GM18867 (cell line): ENCODE results near the gene TEX22.

ENCODE experiments used
- ATAC-seq: cut with Tn5 transposase; IDR thresholded peaks from one replicate; pipeline ENCODE4 v1.9.1; 2021; ENCODE audit warnings: mild to moderate bottlenecking, moderate library complexity; ENCODE audit not compliant: unreplicated experiment

Gene TEX22

DNA sequence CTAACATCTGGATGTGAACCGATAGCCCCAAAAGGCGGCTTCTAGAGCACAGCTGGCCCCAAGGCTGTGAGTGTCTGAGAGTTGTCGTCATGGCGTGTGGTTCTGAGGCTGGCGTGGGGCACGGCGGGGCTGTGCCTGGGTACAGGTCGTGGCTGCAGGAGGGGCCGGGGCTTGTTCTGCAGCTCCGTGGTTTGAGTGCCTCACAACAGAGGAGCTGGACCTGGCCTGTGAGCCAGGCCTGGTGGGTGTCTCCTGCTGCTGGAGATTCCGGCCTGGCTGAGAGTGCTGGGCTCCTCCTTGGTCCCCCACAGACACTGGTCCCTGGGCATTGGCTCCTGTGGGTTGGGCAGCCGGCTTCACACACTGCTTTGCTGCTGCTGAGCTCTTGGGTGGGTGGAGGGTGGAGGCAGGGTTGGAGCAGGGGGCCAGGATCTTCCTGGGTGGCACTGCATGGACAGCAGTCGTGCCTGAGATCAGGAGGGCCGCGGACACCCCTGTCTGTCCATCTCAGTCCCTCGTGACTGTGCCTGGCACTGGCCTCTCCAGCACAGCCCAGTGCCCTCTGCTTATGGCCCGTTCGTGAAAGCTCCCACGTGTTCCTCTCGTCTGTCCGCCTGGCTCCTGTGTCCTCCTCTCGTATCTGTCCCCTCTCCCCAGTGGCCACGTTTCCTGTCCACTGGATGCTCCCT, 31.8 kb upstream of the TEX22 start:
- no peak for ATAC-seq

DNA sequence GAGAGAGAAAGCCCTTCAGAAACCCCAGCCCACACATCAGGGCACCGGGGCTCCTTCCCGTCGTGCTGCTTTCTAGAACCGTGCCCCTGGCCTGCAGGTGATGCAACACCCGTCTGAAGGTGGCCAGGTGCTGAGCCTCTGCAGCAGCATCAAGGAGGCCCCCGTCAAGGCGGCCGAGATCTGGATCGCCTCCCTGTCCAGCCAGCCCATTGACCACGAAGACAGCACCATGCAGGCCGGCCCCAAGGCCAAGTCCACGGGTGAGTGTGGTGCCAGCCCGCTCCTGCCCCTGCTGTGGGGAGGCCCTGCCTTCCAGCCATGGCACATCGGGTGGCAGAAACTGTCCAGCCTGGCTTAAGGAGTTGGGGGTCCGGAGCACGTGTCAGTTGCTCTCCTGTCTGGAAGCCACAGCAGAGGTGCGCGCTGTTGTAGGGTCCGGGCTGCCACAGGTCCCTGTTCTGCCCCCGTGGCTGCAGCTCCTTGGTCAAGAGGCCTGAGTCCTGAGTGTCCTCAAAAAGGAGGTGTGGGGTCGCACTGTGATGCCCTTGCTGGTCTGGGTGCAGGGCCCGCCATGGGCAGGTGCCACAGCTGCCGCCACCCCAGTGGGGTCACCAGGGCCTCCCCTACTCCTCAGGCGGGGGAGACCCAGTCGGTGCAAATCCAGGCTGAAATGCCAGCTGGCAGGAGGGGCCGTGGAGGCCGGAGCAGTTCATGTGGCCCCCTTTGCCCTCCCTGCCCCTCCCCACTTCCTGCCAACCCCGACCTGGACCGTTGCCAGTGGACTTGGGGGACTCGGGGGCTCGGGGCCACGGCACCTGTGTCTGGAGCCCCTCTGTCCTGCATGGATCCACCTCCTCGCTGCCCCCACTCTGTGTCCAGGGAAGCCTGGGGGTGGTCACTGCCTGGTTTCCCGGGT, 31.0 kb upstream of the TEX22 start:
- no peak for ATAC-seq

DNA sequence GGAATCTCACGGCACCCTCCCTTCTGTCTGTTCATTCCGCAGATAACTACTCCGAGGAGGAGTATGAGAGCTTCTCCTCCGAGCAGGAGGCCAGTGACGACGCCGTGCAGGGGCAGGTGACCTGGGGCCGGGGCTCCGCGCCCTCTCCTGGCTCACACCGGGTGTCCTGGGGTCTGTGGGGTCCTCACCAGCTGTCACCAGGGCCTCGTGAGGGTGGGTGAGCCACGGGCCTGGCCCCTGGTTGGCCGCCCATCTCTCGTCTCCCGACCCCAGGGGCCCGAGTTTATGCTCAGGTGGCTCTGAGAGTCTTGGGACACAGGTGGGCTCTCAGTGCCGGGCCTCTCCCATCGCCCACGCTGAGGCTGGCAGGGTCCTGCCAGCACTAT, 30.3 kb upstream of the TEX22 start:
- ATAC-seq, result no peak

DNA sequence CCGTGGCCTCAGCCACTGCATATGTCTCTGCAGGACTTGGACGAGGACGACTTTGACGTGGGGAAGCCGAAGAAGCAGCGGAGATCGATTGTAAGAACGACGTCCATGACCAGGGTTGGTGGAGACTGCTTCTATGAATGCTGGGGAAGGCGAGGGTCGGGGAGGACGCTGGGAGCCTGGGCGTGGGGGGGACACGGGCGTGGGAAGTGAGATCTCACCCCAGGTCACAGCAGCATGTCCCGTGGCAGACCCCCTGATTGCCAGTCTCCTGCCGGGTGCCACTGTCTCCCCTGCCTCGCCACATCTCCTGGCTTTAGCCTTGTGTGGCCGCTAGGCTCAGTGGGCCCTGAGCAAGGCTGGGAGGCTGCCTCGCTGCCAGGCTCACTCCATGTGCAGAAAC, 29.9 kb upstream of the TEX22 start:
- no peak for ATAC-seq

DNA sequence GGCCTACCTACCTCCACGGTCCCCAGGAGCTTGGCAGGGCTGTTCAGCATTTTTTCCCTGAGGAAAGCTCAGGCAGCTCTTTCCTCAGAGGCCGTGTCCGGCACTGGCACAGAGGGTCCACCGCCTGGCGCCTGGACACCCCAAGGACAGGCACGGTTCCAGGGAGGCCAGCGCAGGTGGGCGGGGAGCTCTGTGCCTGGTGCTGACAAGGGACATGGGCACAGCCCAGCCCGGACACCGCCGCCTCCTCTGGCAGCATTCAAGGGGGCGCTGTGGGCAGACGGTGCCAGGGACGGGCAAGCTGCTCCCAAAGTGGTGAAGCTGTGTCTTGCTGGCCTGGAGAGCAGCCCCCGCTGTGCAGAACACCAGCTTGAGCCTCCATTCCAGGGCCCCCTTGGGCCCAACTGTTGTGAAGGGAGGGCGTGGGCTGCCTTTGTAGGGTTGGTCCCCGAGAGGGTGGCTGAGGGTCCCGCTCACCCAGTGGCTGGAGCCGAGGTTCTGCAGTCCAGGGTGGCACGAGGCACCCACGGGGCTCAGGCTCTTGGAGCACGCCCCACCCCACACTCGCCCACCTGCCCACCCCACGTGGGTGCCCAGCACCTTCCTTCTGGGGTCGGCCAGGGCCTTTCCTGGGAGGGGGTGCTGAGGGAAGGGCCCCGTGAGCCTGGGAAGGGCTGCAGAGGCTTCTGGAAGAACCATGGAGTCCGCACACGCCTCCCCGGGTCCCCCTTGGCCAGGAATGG, 29.3 kb upstream of the TEX22 start:
- no peak for ATAC-seq

DNA sequence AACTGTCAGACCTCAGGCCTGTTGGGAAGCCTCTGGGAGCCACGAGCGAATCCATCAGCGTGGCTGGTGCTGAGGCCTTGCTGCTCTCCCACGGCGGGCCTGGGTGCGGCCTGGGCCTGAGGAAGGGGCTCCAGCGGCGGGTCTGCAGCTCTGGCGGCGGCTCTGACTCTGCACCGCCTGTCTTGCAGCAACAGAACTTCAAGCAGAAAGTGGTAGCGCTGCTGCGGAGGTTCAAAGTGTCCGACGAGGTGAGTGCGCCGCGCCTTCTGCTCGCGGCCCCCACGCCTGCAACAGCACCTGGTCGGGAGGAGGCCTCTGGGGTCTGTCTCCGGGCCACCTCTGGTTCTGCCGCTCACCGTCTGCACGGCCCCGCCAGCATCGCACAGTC, 28.7 kb upstream of the TEX22 start:
- ATAC-seq, result no peak

DNA sequence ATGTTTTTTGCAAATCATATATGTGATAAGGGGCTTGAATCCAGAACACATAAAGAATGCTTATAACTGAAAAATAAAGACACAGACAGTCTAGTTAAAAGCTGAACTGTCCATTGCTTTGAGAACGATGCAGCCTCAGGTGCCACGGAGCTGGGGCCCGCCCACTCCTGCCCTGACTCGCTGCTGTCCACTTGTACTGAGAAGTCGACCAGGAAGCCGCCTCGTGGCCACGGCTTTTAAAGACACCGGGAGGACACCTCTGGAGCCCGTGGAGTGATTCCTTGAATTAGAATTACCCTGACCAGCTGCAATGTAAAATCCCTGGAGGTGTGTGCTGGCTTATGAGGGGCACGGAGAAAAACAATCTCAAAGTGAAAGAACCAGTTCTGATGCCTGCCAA, 23.9 kb upstream of the TEX22 start:
- no peak for ATAC-seq

DNA sequence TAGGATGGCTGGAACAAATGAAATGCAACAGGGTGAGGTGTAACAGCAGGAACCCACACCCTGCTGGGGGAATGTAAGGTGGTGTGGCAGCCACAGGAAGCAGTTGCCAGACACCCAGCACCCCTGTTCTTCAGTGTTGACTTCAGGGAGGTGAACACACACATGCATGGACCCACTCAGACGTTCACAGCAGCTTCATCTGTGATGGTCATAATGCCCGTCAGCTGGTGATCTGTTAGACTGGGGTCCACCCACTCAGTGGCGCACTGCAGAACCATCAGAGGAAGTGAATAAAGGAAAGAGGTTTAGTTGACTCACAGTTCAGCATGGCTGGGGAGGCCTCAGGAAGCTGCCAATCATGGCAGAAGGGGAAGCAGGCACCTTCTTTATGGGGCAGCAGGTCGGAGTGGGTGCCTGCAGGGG, 22.7 kb upstream of the TEX22 start:
- no peak for ATAC-seq

DNA sequence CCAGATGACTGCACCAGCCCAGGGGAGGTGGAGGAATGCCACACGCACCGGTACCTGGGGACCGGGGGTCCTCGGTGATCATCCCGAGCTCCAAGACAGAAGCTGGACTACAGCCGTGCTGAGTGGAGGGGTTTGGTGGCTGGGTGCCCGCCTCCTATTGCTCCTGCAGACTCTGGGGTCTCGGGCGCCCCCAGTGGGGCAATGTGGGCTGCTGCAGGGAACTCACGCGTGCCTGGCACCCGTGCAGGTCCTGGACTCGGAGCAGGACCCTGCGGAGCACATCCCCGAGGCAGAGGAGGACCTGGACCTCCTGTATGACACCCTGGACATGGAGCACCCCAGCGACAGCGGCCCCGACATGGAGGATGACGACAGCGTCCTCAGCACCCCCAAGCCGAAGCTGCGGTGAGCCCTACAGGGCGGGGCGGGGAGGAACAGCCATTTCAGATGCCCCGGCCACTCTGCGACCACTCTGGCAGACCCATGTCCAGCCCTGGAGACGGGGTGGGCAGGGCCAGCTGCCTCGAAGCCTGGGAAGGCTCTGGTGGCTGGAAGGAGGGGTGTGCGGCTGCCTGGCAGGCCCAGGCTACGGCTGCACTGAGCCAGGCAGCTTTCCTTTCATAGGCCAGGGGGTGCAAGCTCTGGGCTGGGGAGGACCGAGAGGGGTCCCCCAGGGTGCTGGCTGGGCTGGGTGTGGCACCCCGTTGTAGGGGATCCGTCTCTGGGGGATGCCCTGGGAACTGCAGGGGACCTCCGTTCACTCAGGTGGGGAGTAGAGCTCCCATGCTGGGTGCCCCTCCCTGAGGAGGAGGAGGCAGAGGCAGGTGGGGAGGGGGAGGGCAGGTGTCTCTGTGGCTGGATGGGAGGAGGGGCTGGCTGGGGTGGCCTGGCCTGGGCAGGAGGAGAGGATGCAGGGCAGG, 21.6 kb upstream of the TEX22 start:
- ATAC-seq, result no peak

DNA sequence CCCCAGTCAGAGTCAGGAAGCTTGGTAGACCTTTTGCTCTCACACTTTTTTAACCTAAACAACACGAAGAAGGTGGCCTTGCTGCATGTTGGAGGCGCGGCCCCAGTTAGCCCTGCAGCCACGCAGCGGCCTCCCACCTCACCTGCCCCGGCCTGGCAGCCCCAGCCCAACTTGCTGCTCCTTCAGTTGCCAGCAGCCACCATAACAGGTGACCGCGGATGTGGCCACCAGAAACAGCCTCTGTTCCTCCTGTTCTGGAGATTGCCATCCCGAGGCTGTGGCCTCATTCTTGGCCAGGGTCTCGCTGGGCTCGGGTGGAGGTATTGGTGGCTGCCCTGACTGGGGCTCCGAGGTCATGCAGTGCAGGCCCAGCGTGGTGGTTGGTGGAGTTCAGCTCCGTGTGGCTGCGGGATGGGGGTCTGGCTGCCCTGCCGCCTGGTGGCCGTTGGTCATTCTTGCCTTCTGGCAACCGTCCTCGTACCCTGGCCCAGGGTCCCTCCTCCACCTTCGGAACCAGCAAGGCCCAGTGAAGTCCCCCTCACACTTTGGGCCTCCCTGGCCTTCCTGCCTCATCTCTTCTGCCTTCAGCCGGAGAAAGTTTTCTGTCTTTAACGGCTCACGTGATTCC, 20.7 kb upstream of the TEX22 start:
- ATAC-seq, result no peak

DNA sequence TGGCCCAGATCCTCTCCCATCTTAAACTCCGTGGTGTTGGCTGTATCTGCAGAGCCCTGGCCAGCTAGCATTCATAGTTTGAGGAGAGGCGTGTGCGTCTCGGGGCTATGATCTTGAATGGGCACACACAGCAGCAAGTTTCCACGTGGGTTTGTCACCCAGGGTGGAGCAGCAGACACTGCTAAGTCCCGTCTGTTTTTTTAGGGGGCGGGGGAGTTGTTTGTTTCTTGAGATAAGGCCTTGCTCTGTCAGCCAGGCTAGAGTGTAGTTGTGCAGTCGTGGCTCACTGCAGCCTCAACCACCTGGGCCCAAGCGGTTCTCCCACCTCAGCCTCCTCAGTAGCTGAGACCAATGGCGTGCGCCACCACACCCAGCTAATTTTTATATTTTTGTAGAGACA, 20.1 kb upstream of the TEX22 start:
- ATAC-seq, result no peak

DNA sequence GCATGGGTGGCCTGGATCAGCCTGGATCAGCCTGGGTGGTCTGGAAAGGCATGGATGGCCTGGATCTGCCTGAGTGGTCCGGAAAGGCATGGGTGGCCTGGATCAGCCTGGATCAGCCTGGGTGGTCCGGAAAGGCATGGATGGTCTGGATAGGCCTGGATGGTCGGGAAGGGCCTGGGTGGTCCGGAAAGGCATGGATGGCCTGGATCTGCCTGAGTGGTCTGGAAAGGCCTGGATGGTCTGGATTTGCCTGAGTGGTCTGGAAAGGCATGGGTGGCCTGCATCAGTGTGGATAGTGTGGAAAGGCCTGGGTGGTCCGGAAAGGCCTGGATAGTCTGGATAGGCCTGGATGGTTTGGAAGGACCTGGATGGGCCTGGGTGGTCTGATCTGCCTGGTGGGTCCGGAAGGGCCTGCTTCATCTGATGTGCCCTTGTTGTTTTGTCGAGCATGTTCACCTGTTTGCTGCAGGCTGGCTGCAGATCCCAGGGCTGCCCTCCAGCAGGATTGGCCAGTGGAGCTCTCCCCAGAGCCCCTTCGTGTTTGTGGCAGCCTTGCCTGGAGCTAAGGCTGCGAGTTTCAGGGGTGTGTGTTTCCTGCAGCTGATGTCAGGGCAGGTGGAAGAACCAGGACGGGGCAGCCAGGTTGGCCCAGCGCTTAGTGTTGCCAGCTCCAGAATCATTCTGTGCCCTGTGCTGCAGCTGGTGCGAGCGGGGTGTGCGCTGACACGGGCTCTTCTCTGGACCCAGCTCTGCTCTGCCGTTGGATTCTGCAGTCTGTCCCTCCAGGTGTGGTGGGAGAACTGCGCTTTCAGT, 19.3 kb upstream of the TEX22 start:
- ATAC-seq, result no peak

DNA sequence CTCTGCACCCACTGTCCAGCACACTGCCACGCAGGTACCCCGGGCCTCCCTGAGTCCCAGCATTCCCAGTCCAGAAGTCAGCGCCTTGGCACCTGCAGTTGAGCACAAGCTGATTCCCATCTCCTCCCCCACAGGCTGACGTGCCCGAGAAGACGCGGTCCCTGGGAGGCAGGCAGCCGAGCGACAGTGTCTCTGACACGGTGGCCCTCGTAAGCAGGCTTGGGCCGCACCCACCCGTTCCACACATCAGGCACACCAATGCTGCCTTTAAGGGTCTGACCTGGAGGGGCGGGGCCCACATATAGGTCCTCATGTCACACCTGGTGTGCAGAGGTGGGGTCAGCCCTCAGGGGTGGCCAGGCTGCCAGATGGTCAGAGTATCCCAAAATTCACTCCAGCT, 18.4 kb upstream of the TEX22 start:
- ATAC-seq, result no peak

DNA sequence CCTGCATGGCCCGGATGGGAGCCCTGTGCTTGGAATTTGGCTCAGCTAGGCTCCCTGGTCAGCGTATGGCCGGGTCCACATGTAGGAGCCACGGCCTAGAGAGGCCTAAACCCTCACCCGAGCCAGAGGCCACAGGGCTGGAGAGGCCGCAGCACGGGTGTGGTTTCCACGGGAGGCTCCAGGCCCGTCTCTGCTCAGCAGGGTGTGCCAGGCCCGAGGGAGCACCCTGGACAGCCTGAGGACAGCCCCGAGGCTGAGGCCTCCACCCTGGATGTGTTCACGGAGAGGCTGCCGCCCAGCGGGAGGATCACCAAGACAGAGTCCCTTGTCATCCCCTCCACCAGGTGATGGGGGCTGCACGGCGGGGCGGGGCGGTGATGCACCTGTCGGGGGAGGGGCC, 17.6 kb upstream of the TEX22 start:
- ATAC-seq, result no peak

DNA sequence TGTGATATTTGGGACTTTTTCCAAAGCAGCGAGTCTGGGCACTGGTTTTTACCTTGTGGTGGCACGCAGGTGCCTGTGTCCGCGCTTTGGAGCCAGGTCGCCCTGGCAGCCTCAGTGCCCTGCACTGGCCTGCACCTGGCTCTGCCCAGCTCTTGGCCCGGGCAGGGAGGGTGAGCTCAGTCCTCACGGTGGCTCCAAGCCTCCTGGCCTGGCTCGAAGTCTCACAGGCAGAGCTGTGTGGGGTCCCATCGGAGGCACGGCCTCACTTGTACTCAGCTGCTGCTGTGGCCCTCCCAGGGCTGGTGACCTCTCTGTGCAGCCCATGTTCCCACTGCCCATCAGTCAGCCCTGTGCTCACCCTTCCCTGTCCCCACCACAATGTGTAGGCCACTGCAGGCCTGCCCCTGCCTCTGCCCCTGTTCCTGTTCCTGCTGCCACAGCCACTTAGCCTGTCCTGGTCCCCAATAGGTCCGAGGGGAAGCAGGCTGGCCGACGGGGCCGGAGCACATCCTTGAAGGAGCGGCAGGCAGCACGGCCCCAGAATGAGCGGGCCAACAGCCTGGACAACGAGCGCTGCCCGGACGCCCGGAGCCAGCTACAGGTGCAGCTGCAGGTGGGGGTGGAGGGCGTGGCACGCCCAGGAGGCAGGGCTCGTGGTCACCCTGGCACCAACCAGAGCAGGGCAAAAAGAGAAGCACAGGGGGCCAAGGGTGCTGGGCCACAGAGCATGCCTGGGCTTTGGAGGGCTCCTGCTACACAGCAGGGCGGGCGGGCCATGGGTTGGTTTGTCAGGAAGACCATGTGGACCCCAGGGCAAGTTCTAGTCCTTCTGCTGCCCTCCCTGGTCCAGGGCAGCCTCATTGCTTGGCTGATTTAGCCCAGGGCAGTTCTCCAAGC, 16.6 kb upstream of the TEX22 start:
- no peak for ATAC-seq

DNA sequence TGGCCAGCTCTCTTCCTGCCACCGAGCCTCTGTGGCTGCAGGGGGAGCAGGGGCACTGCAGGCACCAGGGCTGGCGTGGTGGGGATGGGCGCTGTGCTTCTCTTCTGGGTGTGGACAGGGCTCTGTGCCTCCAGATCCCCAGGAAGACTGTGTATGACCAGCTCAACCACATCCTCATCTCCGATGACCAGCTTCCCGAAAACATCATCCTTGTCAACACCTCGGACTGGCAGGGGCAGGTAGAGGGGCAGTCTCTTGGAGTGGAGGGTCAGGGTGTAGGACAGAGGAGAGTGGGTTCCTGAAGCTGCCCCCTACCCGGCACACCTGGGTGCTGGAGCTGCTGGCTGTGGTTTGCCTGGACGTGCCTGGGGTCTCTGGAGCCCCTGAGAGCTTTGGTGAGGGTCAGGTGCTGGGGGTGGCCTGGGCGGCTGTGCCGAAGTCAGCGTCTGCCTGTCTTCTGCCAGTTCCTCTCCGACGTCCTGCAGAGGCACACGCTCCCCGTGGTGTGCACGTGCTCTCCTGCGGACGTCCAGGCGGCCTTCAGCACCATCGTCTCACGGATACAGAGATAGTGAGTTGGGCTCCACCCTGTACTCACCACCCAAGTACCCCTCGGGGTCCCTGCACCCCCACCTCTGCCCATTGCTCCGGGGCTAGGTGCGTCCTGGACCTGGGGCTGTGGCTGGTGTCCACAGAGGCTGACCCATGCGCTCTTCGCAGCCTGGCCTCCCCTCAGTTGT, 15.8 kb upstream of the TEX22 start:
- no peak for ATAC-seq

DNA sequence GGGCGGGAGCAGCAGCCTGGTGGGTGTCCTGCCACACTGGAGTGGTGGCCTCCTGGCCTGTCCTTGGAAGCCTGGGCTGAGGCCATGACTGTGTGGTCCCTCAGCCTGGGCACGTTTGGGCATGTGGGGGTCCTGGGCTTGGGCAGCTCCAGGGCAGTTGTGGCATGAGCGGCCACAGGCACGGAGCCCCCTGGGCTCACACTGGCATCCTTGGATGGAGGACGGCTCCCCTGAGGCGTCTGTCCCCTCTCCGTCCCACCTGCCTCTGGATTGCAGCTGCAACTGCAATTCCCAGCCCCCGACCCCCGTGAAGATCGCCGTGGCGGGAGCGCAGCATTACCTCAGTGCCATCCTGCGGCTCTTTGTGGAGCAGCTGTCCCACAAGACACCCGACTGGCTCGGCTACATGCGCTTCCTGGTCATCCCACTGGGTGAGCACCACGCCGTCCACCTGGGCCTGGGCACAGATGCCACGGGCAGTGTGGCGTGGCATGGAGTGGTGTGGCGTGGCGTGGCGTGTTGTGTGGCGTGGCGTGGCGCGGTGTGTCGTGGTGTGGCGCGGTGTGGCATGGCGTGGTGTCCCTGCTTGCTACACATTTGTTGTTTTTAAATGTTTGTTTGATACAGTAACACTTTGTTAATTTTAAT, 15.1 kb upstream of the TEX22 start:
- no peak for ATAC-seq
